ENCODE results near the gene PWP1.

DNA sequence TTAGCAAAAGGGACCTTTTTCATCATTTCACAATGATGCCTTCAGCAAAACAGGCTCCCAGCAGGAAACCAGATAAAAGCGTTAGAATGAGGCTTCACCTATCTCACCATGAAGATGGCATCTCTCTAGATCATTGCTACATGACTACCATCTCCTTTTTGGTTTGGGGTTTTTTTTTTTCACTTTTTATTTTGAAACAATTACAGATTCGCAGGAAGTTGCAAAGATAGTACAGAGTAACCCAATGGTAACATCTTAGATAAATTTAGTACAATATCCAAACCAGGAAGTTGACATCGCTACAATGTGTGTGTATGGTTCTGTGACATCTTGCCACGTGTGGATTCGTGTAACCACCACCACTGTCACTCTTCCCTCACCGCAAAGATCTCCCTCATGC lies 22.3 kb upstream of the PWP1 start:
- TF ChIP-seq, protein P1, sequence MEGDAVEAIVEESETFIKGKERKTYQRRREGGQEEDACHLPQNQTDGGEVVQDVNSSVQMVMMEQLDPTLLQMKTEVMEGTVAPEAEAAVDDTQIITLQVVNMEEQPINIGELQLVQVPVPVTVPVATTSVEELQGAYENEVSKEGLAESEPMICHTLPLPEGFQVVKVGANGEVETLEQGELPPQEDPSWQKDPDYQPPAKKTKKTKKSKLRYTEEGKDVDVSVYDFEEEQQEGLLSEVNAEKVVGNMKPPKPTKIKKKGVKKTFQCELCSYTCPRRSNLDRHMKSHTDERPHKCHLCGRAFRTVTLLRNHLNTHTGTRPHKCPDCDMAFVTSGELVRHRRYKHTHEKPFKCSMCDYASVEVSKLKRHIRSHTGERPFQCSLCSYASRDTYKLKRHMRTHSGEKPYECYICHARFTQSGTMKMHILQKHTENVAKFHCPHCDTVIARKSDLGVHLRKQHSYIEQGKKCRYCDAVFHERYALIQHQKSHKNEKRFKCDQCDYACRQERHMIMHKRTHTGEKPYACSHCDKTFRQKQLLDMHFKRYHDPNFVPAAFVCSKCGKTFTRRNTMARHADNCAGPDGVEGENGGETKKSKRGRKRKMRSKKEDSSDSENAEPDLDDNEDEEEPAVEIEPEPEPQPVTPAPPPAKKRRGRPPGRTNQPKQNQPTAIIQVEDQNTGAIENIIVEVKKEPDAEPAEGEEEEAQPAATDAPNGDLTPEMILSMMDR (IDR thresholded peaks at IDR 0.05) = no peak
- no peak for TF ChIP-seq POLR2A (IDR thresholded peaks at IDR 0.05)
